HepG2 (cell line): ENCODE data around the gene UBE2R2. TPM values are rescaled to one million over a fixed set of nuclear protein-coding genes. Genes with fewer than 3 reads are reported as not detected.

Experiments
- ARID5B ChIP-seq: IDR thresholded peaks from 2 replicates; pipeline ENCODE4 v1.4.0; 2020; ENCODE audit warnings: mild to moderate bottlenecking, missing genetic modification reagents
- CREB1 ChIP-seq, 2 experiments: fragments of 450-650 bp in 1 of 2; IDR thresholded peaks; 2 replicates each; pipeline ENCODE4 v1.6.1; 2016 to 2017; ENCODE audit warnings: control low read depth in 1 of 2, mild to moderate bottlenecking in 1 of 2, missing compliant biosample characterization in 1 of 2, missing genetic modification characterization in 1 of 2
- E2F1 ChIP-seq: sonication (generic); formaldehyde crosslinking; IDR thresholded peaks from 2 replicates; pipeline ENCODE4 v1.5.0; 2020; ENCODE audit warnings: missing genetic modification reagents
- GLMP ChIP-seq: sonication (generic); formaldehyde crosslinking; IDR thresholded peaks from 2 replicates; pipeline ENCODE4 v1.9.0; 2021; ENCODE audit warnings: missing genetic modification reagents, mild to moderate bottlenecking, borderline replicate concordance
- IRX3 ChIP-seq: sonication (generic); formaldehyde crosslinking; IDR thresholded peaks from 2 replicates; pipeline ENCODE4 v1.8.1; 2023; ENCODE audit warnings: mild to moderate bottlenecking, low read depth, missing genetic modification reagents, borderline replicate concordance
- MXD3 ChIP-seq: IDR thresholded peaks from 2 replicates; pipeline ENCODE4 v1.6.1; 2016; ENCODE audit warnings: mild to moderate bottlenecking, missing biosample characterization, missing genetic modification reagents
- TIGD3 ChIP-seq: sonication (generic); formaldehyde crosslinking; IDR thresholded peaks from 2 replicates; pipeline ENCODE4 v1.5.1; 2020; ENCODE audit warnings: mild to moderate bottlenecking, missing genetic modification reagents, borderline replicate concordance
- ZNF143 ChIP-seq: sonication (generic); formaldehyde crosslinking; IDR thresholded peaks from 2 replicates; pipeline ENCODE4 v1.4.0; 2020; ENCODE audit warnings: missing genetic modification reagents
- ZNF318 ChIP-seq: sonication (generic); formaldehyde crosslinking; IDR thresholded peaks from 2 replicates; pipeline ENCODE4 v1.4.0; 2020; ENCODE audit warnings: mild to moderate bottlenecking, missing genetic modification reagents
- ZSCAN31 ChIP-seq: sonication (generic); formaldehyde crosslinking; IDR thresholded peaks from 2 replicates; pipeline ENCODE4 v1.5.0; 2020; ENCODE audit warnings: low read depth, mild to moderate bottlenecking, missing genetic modification reagents
- polyA plus RNA-seq, 8 experiments: library from polyadenylated mRNA; depleted of rRNA in 3 of 8; stranded (reverse) in 7 of 8; unstranded in 1 of 8; fragments of >200 nt; fragmentation: Illumina TruSeq in 4 of 8; extraction: Trizol in 4 of 8; gene quantifications; 2 replicates each; pipeline versions ENCODE4 v1.2.1 to v1.2.3, GENCODE V29; 2011 to 2016; ENCODE audit warnings: low read depth in 4 of 8, missing spikeins in 1 of 8, mixed read lengths in 1 of 8; ENCODE audit not compliant: insufficient read depth in 1 of 8
- total RNA-seq, 5 experiments: library from RNA; depleted of rRNA; stranded (reverse); fragments of >200 nt; fragmentation: Illumina TruSeq; extraction: Trizol; gene quantifications; 2 replicates each; pipeline ENCODE4 v1.2.3, GENCODE V29; 2016; ENCODE audit warnings: low read depth in 1 of 5

UBE2R2 gene
- total and polyA plus RNA-seq, 2 of the 13 experiments (the other 11 are each of a cell fraction or from before 2014, with no cell fraction given): 14.8 to 20.9 TPM

- TF ChIP-seq TIGD3 (CRISPR knock-in tag) (no peak), E2F1 (no peak), ZNF318 (no peak), IRX3 (CRISPR knock-in tag) (no peak), CREB1 (IDR thresholded peaks at IDR 0.05) (no peak), CREB1 (CRISPR knock-in tag; IDR thresholded peaks at IDR 0.05) (peak; percentile 45), ZNF143 (CRISPR knock-in tag) (no peak), ZSCAN31 (CRISPR knock-in tag) (no peak), MXD3 (CRISPR knock-in tag) (no peak), GLMP (CRISPR knock-in tag) (no peak), ARID5B (peak; percentile 84)
Measured at GRCh38 chr9:33934188-33934878, 117.4 kb downstream of the UBE2R2 start (continued).
